Stimulated activated CD4-positive, alpha-beta T cell treated with anti-CD3 and anti-CD28 coated beads, Interleukin-4, amount 100 ng/mL, for 24 hours (primary cell): ENCODE results near the gene CRACDL.

ENCODE experiments used
- DNase-seq: peaks from one replicate; pipeline ENCODE4 v3.0.0-alpha.2; 2020

The CRACDL gene

GRCh38 chr2:98799375-98800329 is 136.4 kb downstream of the CRACDL start:
- no peak for DNase-seq

- no peak for DNase-seq
Measured at GRCh38 chr2:98796775-98797544, 139.1 kb downstream of the CRACDL start.

- DNase-seq: no peak
Measured at GRCh38 chr2:98795891-98796676, 139.9 kb downstream of the CRACDL start.

- no peak for DNase-seq
Measured at GRCh38 chr2:98793897-98794830, 141.9 kb downstream of the CRACDL start.

- DNase-seq: no peak
Measured at GRCh38 chr2:98793275-98793674, 142.8 kb downstream of the CRACDL start.

GRCh38 chr2:98790221-98790620 is 145.8 kb downstream of the CRACDL start:
- no peak for DNase-seq

GRCh38 chr2:98787700-98788099 is 148.3 kb downstream of the CRACDL start:
- DNase-seq: no peak

- no peak for DNase-seq
Measured at GRCh38 chr2:98786179-98786578, 149.8 kb downstream of the CRACDL start.

- no peak for DNase-seq
Measured at GRCh38 chr2:98782570-98782969, 153.5 kb downstream of the CRACDL start.

GRCh38 chr2:98781822-98782221 is 154.2 kb downstream of the CRACDL start:
- no peak for DNase-seq

GRCh38 chr2:98778741-98779483 is 157.1 kb downstream of the CRACDL start:
- DNase-seq: no peak

GRCh38 chr2:98778151-98778550 is 157.9 kb downstream of the CRACDL start:
- no peak for DNase-seq

- DNase-seq: no peak
Measured at GRCh38 chr2:98777710-98778109, 158.3 kb downstream of the CRACDL start.

- DNase-seq: no peak
Measured at GRCh38 chr2:98777076-98777475, 158.9 kb downstream of the CRACDL start.

- no peak for DNase-seq
Measured at GRCh38 chr2:98776136-98776535, 159.9 kb downstream of the CRACDL start.

- DNase-seq: no peak
Measured at GRCh38 chr2:98775146-98775986, 160.7 kb downstream of the CRACDL start.

GRCh38 chr2:98773907-98774306 is 162.1 kb downstream of the CRACDL start:
- no peak for DNase-seq

GRCh38 chr2:98773169-98773568 is 162.9 kb downstream of the CRACDL start:
- no peak for DNase-seq

- DNase-seq: no peak
Measured at GRCh38 chr2:98772536-98772935, 163.5 kb downstream of the CRACDL start.
